Body of pancreas (tissue), 4 donors: ENCODE results near the gene NOP56.

Source experiments
- CTCF ChIP-seq, 7 experiments: fragments of 450-650 bp in 4 of 7; fragments of 200-600 bp in 3 of 7; sonication (generic) in 3 of 7; IDR thresholded peaks; one replicate each; pipeline ENCODE4 v1.5.1; 2016 to 2019; ENCODE audit warnings: antibody characterized with exemption in 7 of 7
- POLR2A ChIP-seq, 3 donors: fragments of 450-650 bp; IDR thresholded peaks; one replicate each; pipeline ENCODE4 v1.6.1; 2016; ENCODE audit warnings: antibody characterized with exemption in 3 of 3, mild to moderate bottlenecking in 2 of 3

- TF ChIP-seq CTCF (IDR thresholded peaks at IDR 0.05) = no peak
- no peak for TF ChIP-seq POLR2A (IDR thresholded peaks at IDR 0.05)
Observed at GRCh38 chr20:2654384-2654822, 2.0 kb downstream of the NOP56 start.
